ENCODE results near the gene RCE1. TPM values are rescaled to one million over a fixed set of nuclear protein-coding genes. Genes with fewer than 3 reads are reported as not detected.

Gene RCE1
- total RNA-seq, 1 experiment from 2014 or later: 23.5 TPM

GRCh38 chr11:66892911-66893310 lies 49.7 kb downstream of the RCE1 start:
- DNase-seq: no peak
- H3K4me3 Mint-ChIP-seq (ENCODE audit: low read depth, unreplicated experiment): no peak overlapping the region
- H3K4me1 Mint-ChIP-seq (ENCODE audit: low read depth, unreplicated experiment): peaks cover 18% of the 10 kb centered on the region
- H3K36me3 Mint-ChIP-seq (ENCODE audit: insufficient read depth, unreplicated experiment): no peaks in the 10 kb centered on the region
- BruUV-seq (replicated peaks): no TSS peak
- TF ChIP-seq, protein P1, sequence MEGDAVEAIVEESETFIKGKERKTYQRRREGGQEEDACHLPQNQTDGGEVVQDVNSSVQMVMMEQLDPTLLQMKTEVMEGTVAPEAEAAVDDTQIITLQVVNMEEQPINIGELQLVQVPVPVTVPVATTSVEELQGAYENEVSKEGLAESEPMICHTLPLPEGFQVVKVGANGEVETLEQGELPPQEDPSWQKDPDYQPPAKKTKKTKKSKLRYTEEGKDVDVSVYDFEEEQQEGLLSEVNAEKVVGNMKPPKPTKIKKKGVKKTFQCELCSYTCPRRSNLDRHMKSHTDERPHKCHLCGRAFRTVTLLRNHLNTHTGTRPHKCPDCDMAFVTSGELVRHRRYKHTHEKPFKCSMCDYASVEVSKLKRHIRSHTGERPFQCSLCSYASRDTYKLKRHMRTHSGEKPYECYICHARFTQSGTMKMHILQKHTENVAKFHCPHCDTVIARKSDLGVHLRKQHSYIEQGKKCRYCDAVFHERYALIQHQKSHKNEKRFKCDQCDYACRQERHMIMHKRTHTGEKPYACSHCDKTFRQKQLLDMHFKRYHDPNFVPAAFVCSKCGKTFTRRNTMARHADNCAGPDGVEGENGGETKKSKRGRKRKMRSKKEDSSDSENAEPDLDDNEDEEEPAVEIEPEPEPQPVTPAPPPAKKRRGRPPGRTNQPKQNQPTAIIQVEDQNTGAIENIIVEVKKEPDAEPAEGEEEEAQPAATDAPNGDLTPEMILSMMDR (IDR thresholded peaks at IDR 0.05; ENCODE audit: unreplicated experiment): no peak
- no peaks in the 10 kb centered on the region for H3K9me3 Mint-ChIP-seq (ENCODE audit: low read depth, unreplicated experiment)
- no peaks in the 10 kb centered on the region for H3K27me3 Mint-ChIP-seq (ENCODE audit: unreplicated experiment)
- intact Hi-C loops (cut with micrococcal nuclease; ENCODE audit: unreplicated experiment): loop anchor here (10.0 kb wide), 1 partner anchor 62 kb away; the partner anchor contains the start of gene PC
- no peak overlapping the region for H3K27ac Mint-ChIP-seq (ENCODE audit: unreplicated experiment)
- CTCF ChIA-PET: interaction anchor here (0.7 to 1.4 kb wide), 5 partner anchors 10 to 558 kb away, joined by 3 to 4 read pairs (median 3); no protein-coding TSS in a partner anchor

- Mint-ChIP-seq H3K9me3 (ENCODE audit: low read depth, unreplicated experiment) (no peaks in the 10 kb centered on the region), H3K4me3 (ENCODE audit: low read depth, unreplicated experiment) (no peak overlapping the region), H3K27me3 (ENCODE audit: unreplicated experiment) (no peaks in the 10 kb centered on the region), H3K27ac (ENCODE audit: unreplicated experiment) (no peak overlapping the region), H3K4me1 (ENCODE audit: low read depth, unreplicated experiment) (peaks cover 18% of the 10 kb centered on the region), H3K36me3 (ENCODE audit: insufficient read depth, unreplicated experiment) (no peaks in the 10 kb centered on the region)
- DNase-seq: no peak
- CTCF ChIA-PET: no interaction called here
- no TSS peak for BruUV-seq (replicated peaks)
- TF ChIP-seq, protein P1 (IDR thresholded peaks at IDR 0.05; ENCODE audit: unreplicated experiment): no peak
- intact Hi-C loops (cut with micrococcal nuclease; ENCODE audit: unreplicated experiment): loop anchor here (10.0 kb wide), 1 partner anchor 61 kb away; the partner anchor contains the start of gene PC
These were observed 50.9 kb downstream of the RCE1 start for GRCh38 chr11:66894141-66894540.

Other genes with a start within 250 kb of the RCE1 start
- gene RBM14, start 226.8 kb upstream of the RCE1 start, total RNA-seq (2022): 102 and 107 TPM in 2 replicates
- 137 and 144 TPM in 2 replicates for gene RBM4, start 204.7 kb upstream of the RCE1 start, total RNA-seq (2022)
- 20.3 and 23.0 TPM in 2 replicates for gene RBM4B, start 165.6 kb upstream of the RCE1 start, total RNA-seq (2022)
- 41.3 and 46.3 TPM in 2 replicates for gene SPTBN2, start 114.2 kb upstream of the RCE1 start, total RNA-seq (2022)
- 30.1 and 30.3 TPM in 2 replicates for gene LRFN4, start 13.6 kb downstream of the RCE1 start, total RNA-seq (2022)
- gene PC, start 114.9 kb downstream of the RCE1 start, total RNA-seq (2022): 40.0 and 40.5 TPM in 2 replicates
- gene C11orf86, start 131.9 kb downstream of the RCE1 start, total RNA-seq (2022): not detected in 2 replicates
- 6.2 and 6.4 TPM in 2 replicates for gene SYT12, start 179.7 kb downstream of the RCE1 start, total RNA-seq (2022)
- gene RHOD, start 213.4 kb downstream of the RCE1 start, total RNA-seq (2022): 24.1 and 24.7 TPM in 2 replicates